Measurements from ENCODE around the gene SMIM20. TPM values are rescaled to one million over a fixed set of nuclear protein-coding genes. Genes with fewer than 3 reads are reported as not detected.

The SMIM20 gene
- total RNA-seq, 4 donors from 2014 or later: 36.4 to 59.4 (median 48.3) TPM

- H3K27ac ChIP-seq: no peak overlapping the region
- H3K27me3 ChIP-seq: no peaks in the 10 kb centered on the region
- H3K9me3 ChIP-seq: no peaks in the 10 kb centered on the region
- no peak overlapping the region for H3K4me3 ChIP-seq
- ATAC-seq: no peak
- H3K36me3 ChIP-seq: no peaks in the 10 kb centered on the region
- DNase-seq: no peak
- intact Hi-C loops (cut with DNase I; ENCODE audit: low total_unique reads): no loop called here
- TF ChIP-seq CTCF (IDR thresholded peaks at IDR 0.05 in 4 of 5, conservative IDR thresholded peaks at IDR 0.05 in 1 of 5): no peak
- in situ Hi-C loops (cut with MboI; ENCODE audit: low sequenced_read_pairs in 4 of 4): loop anchor here in 1 of 4 donors (25.0 kb wide), 1 partner anchor 93 kb away; no protein-coding TSS in a partner anchor
- H3K4me1 ChIP-seq: no peaks in the 10 kb centered on the region
Measured at GRCh38 chr4:25943805-25944204, 29.8 kb downstream of the SMIM20 start.

- intact Hi-C loops (cut with DNase I; ENCODE audit: low total_unique reads): no loop called here
- no peaks in the 10 kb centered on the region for H3K27me3 ChIP-seq
- no peaks in the 10 kb centered on the region for H3K36me3 ChIP-seq
- no peaks in the 10 kb centered on the region for H3K9me3 ChIP-seq
- in situ Hi-C loops (cut with MboI; ENCODE audit: low sequenced_read_pairs in 4 of 4): loop anchor here in 1 of 4 donors (25.0 kb wide), 1 partner anchor 89 kb away; no protein-coding TSS in a partner anchor
- DNase-seq (no peak), ATAC-seq (no peak)
- TF ChIP-seq POLR2A (IDR thresholded peaks at IDR 0.05) (no peak), CTCF (IDR thresholded peaks at IDR 0.05 in 4 of 5, conservative IDR thresholded peaks at IDR 0.05 in 1 of 5) (no peak)
- no peaks in the 10 kb centered on the region for H3K4me1 ChIP-seq
- H3K27ac ChIP-seq: no peak overlapping the region
- no peak overlapping the region for H3K4me3 ChIP-seq
Measured at GRCh38 chr4:25948051-25948450, 34.0 kb downstream of the SMIM20 start.

GRCh38 chr4:25949173-25949748 lies 35.2 kb downstream of the SMIM20 start:
- DNase-seq: no peak
- no peak overlapping the region for H3K27ac ChIP-seq
- H3K4me3 ChIP-seq: no peak overlapping the region
- TF ChIP-seq CTCF (IDR thresholded peaks at IDR 0.05 in 4 of 5, conservative IDR thresholded peaks at IDR 0.05 in 1 of 5): no peak
- TF ChIP-seq POLR2A (IDR thresholded peaks at IDR 0.05): no peak
- no peak for ATAC-seq
- no peaks in the 10 kb centered on the region for H3K4me1 ChIP-seq
- H3K9me3 ChIP-seq: no peaks in the 10 kb centered on the region
- intact Hi-C loops (cut with DNase I; ENCODE audit: low total_unique reads) (no loop called here), in situ Hi-C loops (cut with MboI; ENCODE audit: low sequenced_read_pairs in 4 of 4) (loop anchor here in 1 of 4 donors (25.0 kb wide), 1 partner anchor 88 kb away; no protein-coding TSS in a partner anchor)
- H3K36me3 ChIP-seq: no peaks in the 10 kb centered on the region
- H3K27me3 ChIP-seq: no peaks in the 10 kb centered on the region

- Histone ChIP-seq H3K9me3 (no peaks in the 10 kb centered on the region), H3K36me3 (no peaks in the 10 kb centered on the region), H3K4me3 (no peak overlapping the region), H3K27me3 (no peaks in the 10 kb centered on the region), H3K4me1 (no peaks in the 10 kb centered on the region), H3K27ac (no peak overlapping the region)
- TF ChIP-seq CTCF (IDR thresholded peaks at IDR 0.05 in 4 of 5, conservative IDR thresholded peaks at IDR 0.05 in 1 of 5): no peak
- no peak for TF ChIP-seq POLR2A (IDR thresholded peaks at IDR 0.05)
- ATAC-seq: no peak
- intact Hi-C loops (cut with DNase I; ENCODE audit: low total_unique reads): no loop called here
- DNase-seq: no peak
- in situ Hi-C loops (cut with MboI; ENCODE audit: low sequenced_read_pairs in 4 of 4): loop anchor here in 1 of 4 donors (25.0 kb wide), 1 partner anchor 87 kb away; no protein-coding TSS in a partner anchor
Measured at GRCh38 chr4:25949994-25950393, 36.0 kb downstream of the SMIM20 start.

Measured in gastrocnemius medialis (tissue), 4 donors.